Subcutaneous abdominal adipose tissue (tissue), 5 donors: Measurements from ENCODE around the gene SH2D4B.

Source experiments
- H3K27ac ChIP-seq: one replicate; pipeline ENCODE4 v1.7.0; 2013; ENCODE audit warnings: low read depth, mild to moderate bottlenecking, inconsistent platforms, low read length, moderate library complexity
- H3K27me3 ChIP-seq, 5 donors: one replicate each; pipeline ENCODE4 v1.7.0; 2013; ENCODE audit warnings: low read length in 5 of 5, inconsistent platforms in 1 of 5; ENCODE audit not compliant: control insufficient read depth in 5 of 5, insufficient read depth in 4 of 5
- H3K36me3 ChIP-seq, 5 donors: one replicate each; pipeline ENCODE4 v1.7.0; 2013; ENCODE audit warnings: low read length in 5 of 5; ENCODE audit not compliant: control insufficient read depth in 5 of 5, insufficient read depth in 5 of 5
- H3K4me1 ChIP-seq, 5 donors: one replicate each; pipeline ENCODE4 v1.7.0; 2013; ENCODE audit warnings: low read length in 5 of 5, mild to moderate bottlenecking in 3 of 5, moderate library complexity in 1 of 5; ENCODE audit not compliant: control insufficient read depth in 5 of 5, insufficient read depth in 5 of 5
- H3K4me3 ChIP-seq, 5 donors: one replicate each; pipeline ENCODE4 v1.7.0; 2013; ENCODE audit warnings: low read length in 5 of 5, low read depth in 1 of 5
- H3K9ac ChIP-seq, 5 donors: one replicate each; pipeline ENCODE4 v1.7.0; 2013; ENCODE audit warnings: low read length in 5 of 5, mild to moderate bottlenecking in 4 of 5, moderate library complexity in 3 of 5
- H3K9me3 ChIP-seq, 5 donors: one replicate each; pipeline ENCODE4 v1.7.0; 2013; ENCODE audit warnings: low read length in 5 of 5; ENCODE audit not compliant: control insufficient read depth in 5 of 5
- donor health status: healthy.
- donor health status: healthy.
- donor health status: healthy.
- donor health status: healthy.
- donor health status: healthy.

SH2D4B gene

DNA sequence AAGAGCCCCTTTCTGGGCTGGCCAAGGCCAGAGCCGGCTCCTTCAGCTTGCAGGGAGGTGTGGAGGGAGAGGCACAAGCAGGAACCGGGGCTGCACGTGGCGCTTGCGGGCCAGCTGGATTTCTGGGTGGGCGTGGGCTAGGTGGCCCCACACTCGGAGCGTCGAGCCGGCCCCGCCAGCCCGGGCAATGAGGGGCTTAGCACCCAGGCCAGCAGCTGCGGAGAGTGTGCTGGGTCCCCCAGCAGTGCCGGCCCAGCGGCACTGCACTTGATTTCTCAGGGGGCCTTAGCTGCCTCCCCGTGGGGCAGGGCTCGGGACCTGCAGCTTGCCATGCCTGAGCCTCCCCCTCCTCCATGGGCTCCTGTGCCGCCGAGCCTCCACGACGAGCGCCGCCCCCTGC, 48.1 kb downstream of the SH2D4B start:
- Histone ChIP-seq H3K9ac (no peak overlapping the region), H3K4me1 (peaks cover 0 to 4% (median 2%) of the 10 kb centered on the region in 5 donors), H3K27me3 (no peaks in the 10 kb centered on the region), H3K36me3 (no peaks in the 10 kb centered on the region), H3K4me3 (no peak overlapping the region), H3K9me3 (no peaks in the 10 kb centered on the region), H3K27ac (no peak overlapping the region)

DNA sequence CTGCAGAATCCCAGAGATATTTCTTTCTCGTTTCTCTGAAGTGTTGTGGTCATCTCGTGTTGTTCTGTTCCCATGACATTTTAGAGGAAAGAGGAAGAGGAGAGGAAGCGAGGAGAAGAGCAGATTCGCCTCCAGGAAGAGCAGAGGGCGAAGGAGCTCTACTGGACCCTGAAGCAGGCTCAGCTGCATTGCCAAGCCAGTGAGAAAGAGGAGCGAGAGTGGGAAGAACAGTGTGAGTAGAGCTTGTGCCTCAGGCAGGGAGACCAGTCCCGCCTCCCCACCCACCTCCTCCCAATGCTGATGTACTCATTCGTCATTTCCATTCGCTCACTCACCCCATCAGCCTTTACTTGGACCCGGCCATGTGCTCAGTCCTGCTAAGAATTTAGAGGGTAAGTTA, 50.8 kb downstream of the SH2D4B start:
- Histone ChIP-seq H3K9ac (no peak overlapping the region), H3K27me3 (no peaks in the 10 kb centered on the region), H3K9me3 (no peaks in the 10 kb centered on the region), H3K27ac (no peak overlapping the region), H3K4me1 (no peaks in the 10 kb centered on the region), H3K36me3 (no peaks in the 10 kb centered on the region), H3K4me3 (no peak overlapping the region)

DNA sequence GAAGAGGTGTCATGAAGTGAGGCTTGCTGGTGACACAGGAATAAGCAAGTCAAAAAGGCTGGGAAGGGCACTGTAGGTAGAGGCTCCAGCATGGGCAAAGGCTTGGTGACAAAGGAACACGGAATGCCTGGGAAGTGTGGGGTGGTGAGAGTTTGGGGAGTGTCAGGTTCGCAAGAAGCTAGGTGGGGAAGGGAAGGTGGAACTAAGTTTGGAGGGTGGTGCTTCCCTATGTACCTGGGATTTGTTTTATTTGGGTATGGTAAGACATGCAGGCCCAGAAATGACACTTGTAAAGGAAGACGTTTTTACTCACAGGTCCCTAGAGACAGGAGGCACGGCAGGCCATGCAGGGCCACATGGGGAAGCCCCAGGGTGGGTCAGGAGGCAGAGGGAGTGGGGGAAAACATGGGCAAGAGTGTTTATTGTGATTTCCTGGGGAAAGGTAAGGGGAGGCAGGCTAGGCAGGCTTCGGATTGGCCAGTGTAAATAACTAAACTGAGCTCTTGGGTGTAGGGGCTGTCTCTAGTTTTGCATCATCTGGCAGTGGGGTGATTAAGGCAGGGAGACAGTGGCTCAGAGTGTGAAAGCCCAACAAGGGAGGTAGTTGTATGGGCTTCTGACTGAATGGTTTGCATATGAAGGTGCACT, 52.1 kb downstream of the SH2D4B start:
- Histone ChIP-seq H3K4me1 (peaks cover 0 to 2% (median 0%) of the 10 kb centered on the region in 5 donors), H3K36me3 (no peaks in the 10 kb centered on the region), H3K9me3 (no peaks in the 10 kb centered on the region), H3K27me3 (no peaks in the 10 kb centered on the region), H3K4me3 (no peak overlapping the region), H3K9ac (no peak overlapping the region), H3K27ac (no peak overlapping the region)

DNA sequence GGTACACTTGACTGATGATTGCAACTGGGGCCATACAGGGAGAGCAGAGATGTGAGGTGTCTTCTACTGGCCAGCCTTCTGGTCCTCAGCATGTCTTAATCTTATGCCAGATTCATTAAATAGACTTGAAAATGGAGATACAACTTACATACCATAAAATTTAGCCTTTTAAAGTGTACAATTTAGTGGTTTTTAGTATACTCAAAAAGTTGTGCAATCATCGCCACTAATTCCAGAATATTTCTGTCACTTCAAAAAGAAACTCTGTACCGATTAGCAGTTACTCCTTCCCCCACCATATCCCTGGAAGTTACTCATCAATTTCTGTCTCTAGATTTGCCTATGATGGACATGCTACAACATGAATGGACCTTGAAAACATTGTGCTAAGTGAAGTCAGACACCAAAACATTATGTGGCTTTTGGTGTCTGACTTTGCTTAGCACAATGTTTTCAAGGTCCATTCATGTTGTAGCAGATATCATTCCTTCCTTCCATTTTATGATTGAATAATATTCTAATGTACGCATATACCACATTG, 53.0 kb downstream of the SH2D4B start:
- Histone ChIP-seq H3K4me3 (no peak overlapping the region), H3K27me3 (no peaks in the 10 kb centered on the region), H3K9me3 (no peaks in the 10 kb centered on the region), H3K4me1 (peaks cover 0 to 6% (median 0%) of the 10 kb centered on the region in 5 donors), H3K9ac (no peak overlapping the region), H3K36me3 (no peaks in the 10 kb centered on the region), H3K27ac (no peak overlapping the region)

DNA sequence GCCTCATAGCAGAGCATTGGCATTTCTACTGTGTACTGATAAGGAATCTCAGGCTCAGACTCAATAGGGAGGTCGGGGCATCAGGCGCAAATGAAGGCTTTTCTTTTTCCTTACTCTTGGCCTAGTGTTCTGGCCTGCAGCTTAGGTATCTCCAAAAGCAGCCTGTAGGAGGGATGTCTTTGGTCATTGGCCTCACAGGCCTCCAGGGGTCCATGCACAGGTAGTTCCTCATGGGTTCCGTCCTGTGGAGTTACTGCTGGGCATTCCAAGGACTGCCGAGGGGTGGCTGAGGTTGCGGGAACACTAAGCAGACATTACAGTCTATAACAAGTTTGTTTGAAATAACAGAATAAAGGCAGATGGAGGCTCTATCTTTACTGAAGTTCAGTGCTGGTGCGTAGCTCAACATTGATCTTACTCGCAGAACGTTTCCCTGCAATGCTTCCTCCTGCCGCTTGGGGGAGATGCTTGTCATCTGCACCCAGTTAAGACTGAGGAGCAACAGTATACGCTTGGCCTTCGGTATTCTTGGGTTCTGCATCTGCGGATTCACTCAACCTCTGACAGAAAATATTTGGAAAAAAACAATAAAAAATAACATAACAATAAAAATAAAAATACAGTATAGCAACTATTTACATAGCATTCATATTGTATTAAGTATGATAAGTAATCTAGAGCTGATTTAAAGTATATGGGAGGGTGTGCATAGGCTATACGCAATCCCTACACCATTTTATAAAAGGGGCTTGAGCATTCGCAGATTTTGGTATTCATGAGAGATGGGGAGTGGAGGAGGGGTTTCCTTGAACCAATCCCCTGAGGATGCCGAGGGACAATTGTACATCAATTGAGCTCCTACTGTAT, 58.9 kb downstream of the SH2D4B start:
- H3K27me3 ChIP-seq: no peaks in the 10 kb centered on the region
- H3K27ac ChIP-seq: no peak overlapping the region
- H3K4me1 ChIP-seq: peaks cover 0 to 6% (median 0%) of the 10 kb centered on the region in 5 donors
- H3K36me3 ChIP-seq: no peaks in the 10 kb centered on the region
- no peak overlapping the region for H3K9ac ChIP-seq
- no peak overlapping the region for H3K4me3 ChIP-seq
- no peaks in the 10 kb centered on the region for H3K9me3 ChIP-seq

DNA sequence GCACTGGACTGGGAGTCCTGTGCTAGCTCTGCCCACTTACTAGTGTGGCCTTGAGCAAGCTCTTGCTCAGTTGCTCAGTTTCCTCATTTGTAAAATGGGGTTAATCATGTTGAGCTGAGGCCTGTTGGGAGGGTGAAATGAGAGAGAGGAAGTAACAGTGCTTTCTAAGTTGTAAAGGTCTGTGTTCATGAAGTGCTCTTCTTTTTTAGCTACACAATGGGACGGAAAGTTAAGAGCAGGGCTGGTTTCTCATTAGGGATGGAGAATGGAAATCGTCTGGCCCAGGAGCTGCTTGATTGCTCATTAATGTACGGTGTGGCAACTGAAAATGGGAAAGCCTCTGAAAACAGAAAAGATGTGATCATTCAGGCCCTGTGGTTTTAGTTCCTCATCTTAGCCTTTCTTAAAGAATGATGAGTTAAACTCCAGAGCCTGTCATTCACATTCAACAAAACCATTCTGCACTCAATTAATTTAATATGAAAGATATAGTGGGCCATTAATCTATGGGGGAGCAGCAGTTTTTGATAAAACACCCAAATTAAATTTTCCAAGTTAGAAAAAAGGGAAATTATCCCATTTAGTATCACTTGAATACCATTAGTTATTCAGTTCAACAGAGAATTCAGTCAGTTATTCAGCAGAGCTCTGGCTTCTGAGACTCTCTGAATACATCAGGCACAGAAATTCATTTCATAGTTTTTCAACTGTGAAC, 60.5 kb downstream of the SH2D4B start:
- no peaks in the 10 kb centered on the region for H3K36me3 ChIP-seq
- H3K9me3 ChIP-seq: no peaks in the 10 kb centered on the region
- no peak overlapping the region for H3K9ac ChIP-seq
- peaks cover 0 to 6% (median 0%) of the 10 kb centered on the region in 5 donors for H3K4me1 ChIP-seq
- no peak overlapping the region for H3K4me3 ChIP-seq
- no peak overlapping the region for H3K27ac ChIP-seq
- H3K27me3 ChIP-seq: no peaks in the 10 kb centered on the region

DNA sequence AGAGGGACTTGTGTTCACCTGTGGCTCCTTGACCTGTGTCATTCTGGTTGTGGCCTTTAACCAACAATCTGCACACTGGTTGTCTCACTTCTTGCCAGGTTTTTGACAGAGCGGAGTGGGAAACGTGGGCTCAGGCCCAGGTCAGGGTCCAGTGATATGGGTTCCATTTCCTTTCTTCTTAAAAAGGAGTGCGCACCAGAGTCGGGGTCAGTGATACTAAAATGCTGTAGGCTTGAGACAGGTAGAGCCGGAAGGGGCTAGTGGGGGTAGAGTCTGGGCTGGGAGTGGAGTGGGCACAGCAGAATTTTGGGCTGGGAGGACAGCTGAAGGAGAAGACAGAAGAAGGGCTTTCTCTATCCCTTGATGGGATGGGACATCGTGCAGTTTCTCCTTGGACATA, 61.2 kb downstream of the SH2D4B start:
- Histone ChIP-seq H3K4me1 (peaks cover 0 to 6% (median 0%) of the 10 kb centered on the region in 5 donors), H3K9me3 (no peaks in the 10 kb centered on the region), H3K4me3 (no peak overlapping the region), H3K9ac (no peak overlapping the region), H3K27me3 (no peaks in the 10 kb centered on the region), H3K36me3 (no peaks in the 10 kb centered on the region), H3K27ac (no peak overlapping the region)

DNA sequence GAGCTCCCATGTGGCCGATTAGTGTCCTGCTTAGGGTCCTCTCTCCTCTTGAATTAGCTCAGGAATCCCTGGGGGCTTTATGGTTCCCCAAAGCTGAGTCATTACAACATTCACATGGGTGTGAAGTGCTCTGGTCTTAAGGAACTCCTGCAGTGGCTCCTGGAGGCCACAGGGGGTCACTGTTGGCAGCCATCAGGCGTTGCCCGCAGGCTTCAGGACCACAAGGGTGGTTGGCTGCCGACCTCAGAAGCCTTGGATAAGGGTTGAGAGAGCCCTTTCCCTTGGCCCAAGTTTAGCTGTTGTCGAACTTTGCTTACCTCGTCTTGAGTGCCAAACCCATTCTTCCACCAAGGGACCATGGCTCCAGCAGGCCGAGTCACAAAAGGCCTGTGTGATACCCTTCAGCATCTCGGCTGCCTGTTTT, 61.7 kb downstream of the SH2D4B start:
- H3K9me3 ChIP-seq: no peaks in the 10 kb centered on the region
- no peak overlapping the region for H3K9ac ChIP-seq
- H3K27me3 ChIP-seq: no peaks in the 10 kb centered on the region
- H3K36me3 ChIP-seq: no peaks in the 10 kb centered on the region
- H3K4me1 ChIP-seq: peaks cover 0 to 6% (median 0%) of the 10 kb centered on the region in 5 donors
- no peak overlapping the region for H3K4me3 ChIP-seq
- H3K27ac ChIP-seq: no peak overlapping the region

DNA sequence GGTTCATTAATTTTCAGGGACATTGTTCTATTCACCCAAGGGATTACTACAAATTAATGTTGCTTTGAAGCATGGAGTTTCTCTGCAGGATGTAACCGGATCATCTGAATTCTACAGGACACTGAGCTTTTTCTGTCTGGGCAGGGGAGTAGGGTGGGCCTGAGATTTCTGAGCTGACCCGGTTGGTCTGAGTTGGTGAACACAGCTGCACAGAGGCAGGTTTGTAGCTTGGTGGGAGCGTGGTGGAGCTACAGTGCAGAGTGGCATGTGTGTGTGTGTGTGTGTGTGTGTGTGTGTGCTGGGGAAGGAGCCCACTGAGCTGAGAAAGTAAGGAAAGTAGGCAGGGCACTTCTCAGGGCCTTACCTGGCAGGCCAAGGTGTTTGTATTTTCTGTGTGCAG, 62.6 kb downstream of the SH2D4B start:
- no peak overlapping the region for H3K9ac ChIP-seq
- H3K9me3 ChIP-seq: no peaks in the 10 kb centered on the region
- H3K36me3 ChIP-seq: no peaks in the 10 kb centered on the region
- H3K4me1 ChIP-seq: peaks cover 0 to under 1% (median 0%) of the 10 kb centered on the region in 5 donors
- H3K27me3 ChIP-seq: no peaks in the 10 kb centered on the region
- no peak overlapping the region for H3K4me3 ChIP-seq
- H3K27ac ChIP-seq: no peak overlapping the region

DNA sequence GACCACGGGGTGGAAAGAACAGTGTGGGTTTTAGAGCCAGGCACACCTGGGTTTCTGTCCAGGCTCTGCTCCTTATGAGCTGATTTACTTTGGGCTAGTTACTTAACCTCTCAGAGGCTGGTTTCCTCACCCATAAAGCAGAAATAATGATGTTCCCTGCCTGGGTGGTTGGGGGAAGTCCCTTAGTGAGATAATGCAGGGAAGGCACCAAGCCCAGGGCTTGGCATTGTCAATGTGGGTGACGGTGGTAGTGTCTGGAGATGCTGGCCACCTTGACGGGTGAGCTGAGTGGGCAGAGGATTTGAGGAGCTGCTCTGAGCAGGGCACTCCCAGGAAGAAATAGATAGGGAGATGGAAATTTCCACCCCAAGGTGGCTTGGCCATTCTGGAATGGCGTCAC, 65.2 kb downstream of the SH2D4B start:
- Histone ChIP-seq H3K9me3 (no peaks in the 10 kb centered on the region), H3K27me3 (no peaks in the 10 kb centered on the region), H3K36me3 (no peaks in the 10 kb centered on the region), H3K4me1 (no peaks in the 10 kb centered on the region), H3K4me3 (no peak overlapping the region), H3K9ac (no peak overlapping the region), H3K27ac (no peak overlapping the region)
